ENCODE data around the gene EXOC8. TPM values are rescaled to one million over a fixed set of nuclear protein-coding genes. Genes with fewer than 3 reads are reported as not detected.

Gene EXOC8
- total and polyA plus RNA-seq, 4 donors = 4.6 to 19.0 (median 12.9) TPM

DNA sequence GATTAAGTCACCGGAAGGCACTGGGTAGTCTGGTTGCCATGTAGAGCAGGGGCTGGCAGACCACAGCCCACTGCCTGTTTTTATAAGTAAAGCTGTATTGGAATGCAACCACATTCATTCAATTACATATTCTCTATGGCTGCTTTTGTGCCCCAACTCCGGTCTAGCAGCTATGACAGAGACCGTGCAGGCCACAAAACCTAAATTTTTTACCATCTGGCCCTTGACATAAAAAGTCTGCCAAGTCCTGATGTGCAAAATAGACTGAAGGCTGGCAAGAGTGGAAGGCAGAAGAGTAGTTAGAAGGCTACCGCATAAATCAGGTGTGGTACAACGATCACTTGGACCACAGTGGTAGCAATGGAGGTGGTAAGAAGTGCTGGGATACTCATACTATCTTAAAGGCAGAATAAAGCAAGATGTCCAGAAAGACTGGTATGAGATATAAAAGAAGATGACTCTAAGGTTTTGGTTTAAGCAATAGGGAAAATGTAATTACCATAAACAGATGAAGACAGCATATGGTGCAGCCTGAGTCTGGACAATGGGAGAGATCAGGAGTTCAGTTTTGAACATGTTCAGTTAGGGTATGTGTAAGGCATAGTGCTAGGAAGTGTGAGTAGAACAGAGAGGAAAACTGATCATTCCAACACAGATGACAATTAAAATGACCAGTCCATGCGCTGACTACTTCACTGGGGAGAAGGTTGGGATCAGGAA, 47.2 kb upstream of the EXOC8 start:
- Histone ChIP-seq H3K27ac (ENCODE audit: low read depth in 1 of 2, low read length in 1 of 2) (no peak overlapping the region), H3K36me3 (ENCODE audit: control insufficient read depth in 4 of 4, insufficient read depth in 4 of 4, low read length in 4 of 4) (no peaks in the 10 kb centered on the region), H3K9ac (ENCODE audit: insufficient read depth in 1 of 2, low read length in 2 of 2) (no peak overlapping the region), H3K4me3 (no peak overlapping the region), H3K27me3 (ENCODE audit: control insufficient read depth in 3 of 3, insufficient read depth in 3 of 3, low read length in 2 of 3) (no peaks in the 10 kb centered on the region), H3K4me1 (ENCODE audit: control insufficient read depth in 5 of 5, insufficient read depth in 5 of 5, low read length in 5 of 5) (peaks cover 0 to 52% (median 6%) of the 10 kb centered on the region in 5 donors), H3K9me3 (ENCODE audit: control insufficient read depth in 4 of 4, insufficient read depth in 3 of 4, low read length in 3 of 4) (no peaks in the 10 kb centered on the region)
- no peak for DNase-seq
- WGBS, 2 donors = 97 to 98% methylated on average over 6 of the region's 6 CpGs
- ATAC-seq (ENCODE audit: insufficient read depth, low FRiP score) = no peak
- TF ChIP-seq, protein P1, sequence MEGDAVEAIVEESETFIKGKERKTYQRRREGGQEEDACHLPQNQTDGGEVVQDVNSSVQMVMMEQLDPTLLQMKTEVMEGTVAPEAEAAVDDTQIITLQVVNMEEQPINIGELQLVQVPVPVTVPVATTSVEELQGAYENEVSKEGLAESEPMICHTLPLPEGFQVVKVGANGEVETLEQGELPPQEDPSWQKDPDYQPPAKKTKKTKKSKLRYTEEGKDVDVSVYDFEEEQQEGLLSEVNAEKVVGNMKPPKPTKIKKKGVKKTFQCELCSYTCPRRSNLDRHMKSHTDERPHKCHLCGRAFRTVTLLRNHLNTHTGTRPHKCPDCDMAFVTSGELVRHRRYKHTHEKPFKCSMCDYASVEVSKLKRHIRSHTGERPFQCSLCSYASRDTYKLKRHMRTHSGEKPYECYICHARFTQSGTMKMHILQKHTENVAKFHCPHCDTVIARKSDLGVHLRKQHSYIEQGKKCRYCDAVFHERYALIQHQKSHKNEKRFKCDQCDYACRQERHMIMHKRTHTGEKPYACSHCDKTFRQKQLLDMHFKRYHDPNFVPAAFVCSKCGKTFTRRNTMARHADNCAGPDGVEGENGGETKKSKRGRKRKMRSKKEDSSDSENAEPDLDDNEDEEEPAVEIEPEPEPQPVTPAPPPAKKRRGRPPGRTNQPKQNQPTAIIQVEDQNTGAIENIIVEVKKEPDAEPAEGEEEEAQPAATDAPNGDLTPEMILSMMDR (IDR thresholded peaks at IDR 0.05; ENCODE audit: control extremely low read depth, extremely low read depth) = no peak

DNA sequence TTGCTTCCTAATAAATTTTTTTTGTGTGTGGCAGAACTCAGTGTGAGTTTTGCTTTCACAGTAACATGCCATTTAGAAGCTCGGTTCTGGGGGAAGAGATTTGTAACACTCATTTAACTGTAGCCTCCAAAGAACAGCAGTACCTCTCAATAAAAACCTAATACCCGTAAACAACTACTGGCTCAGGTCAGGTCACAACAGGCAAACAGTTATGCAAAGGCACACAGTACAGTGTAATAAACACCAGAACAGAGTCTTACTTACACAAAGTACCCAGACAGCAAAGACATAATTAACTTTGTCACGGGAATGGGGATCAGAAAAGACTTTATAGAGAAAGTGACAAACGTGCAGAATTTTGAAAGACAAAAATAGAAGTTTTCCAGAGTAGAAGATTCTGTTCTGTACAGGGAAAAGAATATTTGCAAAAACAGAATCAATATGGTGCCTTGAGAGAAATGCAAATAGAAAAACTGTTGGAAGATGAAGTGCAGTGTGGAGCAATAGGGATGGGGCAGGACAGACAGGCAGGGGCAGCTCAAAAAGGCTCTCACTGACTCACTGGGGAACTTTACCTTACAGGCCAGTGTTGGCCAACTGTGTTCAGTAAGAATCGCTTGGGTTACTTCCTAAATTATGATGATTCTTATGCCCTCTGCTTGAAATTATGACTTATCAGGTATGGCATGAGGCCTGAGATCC, 45.7 kb upstream of the EXOC8 start:
- TF ChIP-seq, protein P1 (IDR thresholded peaks at IDR 0.05; ENCODE audit: control extremely low read depth, extremely low read depth) = no peak
- no peak overlapping the region for H3K4me3 ChIP-seq
- H3K27ac ChIP-seq (ENCODE audit: low read depth in 1 of 2, low read length in 1 of 2) = peak overlapping the region in 1 of 2 donors; percentile 30
- H3K9ac ChIP-seq (ENCODE audit: insufficient read depth in 1 of 2, low read length in 2 of 2) = no peak overlapping the region
- H3K4me1 ChIP-seq (ENCODE audit: control insufficient read depth in 5 of 5, insufficient read depth in 5 of 5, low read length in 5 of 5) = peaks cover 0 to 55% (median 6%) of the 10 kb centered on the region in 5 donors
- 73 to 79% methylated on average over 5 of the region's 5 CpGs for WGBS, 2 donors
- H3K36me3 ChIP-seq (ENCODE audit: control insufficient read depth in 4 of 4, insufficient read depth in 4 of 4, low read length in 4 of 4) = no peaks in the 10 kb centered on the region
- DNase-seq = no peak
- ATAC-seq (ENCODE audit: insufficient read depth, low FRiP score) = peak; percentile 25
- H3K9me3 ChIP-seq (ENCODE audit: control insufficient read depth in 4 of 4, insufficient read depth in 3 of 4, low read length in 3 of 4) = no peaks in the 10 kb centered on the region
- H3K27me3 ChIP-seq (ENCODE audit: control insufficient read depth in 3 of 3, insufficient read depth in 3 of 3, low read length in 2 of 3) = no peaks in the 10 kb centered on the region

DNA sequence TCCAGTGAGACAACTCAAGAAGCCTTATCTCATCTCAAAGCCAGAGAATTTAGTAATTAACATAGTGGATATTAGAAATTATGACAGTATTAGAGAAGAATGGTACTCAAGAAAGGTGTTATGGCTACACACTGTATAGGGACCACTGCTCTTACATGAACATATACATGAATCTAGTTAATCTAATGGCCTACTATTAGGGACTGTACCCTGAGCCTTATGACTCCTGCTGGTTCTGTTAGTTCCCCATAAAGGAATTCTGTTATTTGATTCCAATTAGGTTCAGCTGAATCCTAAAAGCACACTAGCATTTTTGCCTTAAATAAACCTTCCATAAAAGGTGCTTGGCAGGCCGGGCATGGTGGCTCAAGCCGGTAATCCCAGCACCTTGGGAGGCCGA, 44.8 kb upstream of the EXOC8 start:
- DNase-seq (no peak), ATAC-seq (ENCODE audit: insufficient read depth, low FRiP score) (no peak)
- Histone ChIP-seq H3K27ac (ENCODE audit: low read depth in 1 of 2, low read length in 1 of 2) (no peak overlapping the region), H3K4me3 (no peak overlapping the region), H3K9ac (ENCODE audit: insufficient read depth in 1 of 2, low read length in 2 of 2) (no peak overlapping the region), H3K36me3 (ENCODE audit: control insufficient read depth in 4 of 4, insufficient read depth in 4 of 4, low read length in 4 of 4) (no peaks in the 10 kb centered on the region), H3K9me3 (ENCODE audit: control insufficient read depth in 4 of 4, insufficient read depth in 3 of 4, low read length in 3 of 4) (no peaks in the 10 kb centered on the region), H3K4me1 (ENCODE audit: control insufficient read depth in 5 of 5, insufficient read depth in 5 of 5, low read length in 5 of 5) (peaks cover 0 to 54% (median 5%) of the 10 kb centered on the region in 5 donors), H3K27me3 (ENCODE audit: control insufficient read depth in 3 of 3, insufficient read depth in 3 of 3, low read length in 2 of 3) (no peaks in the 10 kb centered on the region)
- TF ChIP-seq, protein P1 (IDR thresholded peaks at IDR 0.05; ENCODE audit: control extremely low read depth, extremely low read depth) = no peak
- WGBS, 2 donors = 96 to 100% methylated on average over 3 of the region's 3 CpGs
